ENCODE data around the gene HYAL1.

The HYAL1 gene

DNA sequence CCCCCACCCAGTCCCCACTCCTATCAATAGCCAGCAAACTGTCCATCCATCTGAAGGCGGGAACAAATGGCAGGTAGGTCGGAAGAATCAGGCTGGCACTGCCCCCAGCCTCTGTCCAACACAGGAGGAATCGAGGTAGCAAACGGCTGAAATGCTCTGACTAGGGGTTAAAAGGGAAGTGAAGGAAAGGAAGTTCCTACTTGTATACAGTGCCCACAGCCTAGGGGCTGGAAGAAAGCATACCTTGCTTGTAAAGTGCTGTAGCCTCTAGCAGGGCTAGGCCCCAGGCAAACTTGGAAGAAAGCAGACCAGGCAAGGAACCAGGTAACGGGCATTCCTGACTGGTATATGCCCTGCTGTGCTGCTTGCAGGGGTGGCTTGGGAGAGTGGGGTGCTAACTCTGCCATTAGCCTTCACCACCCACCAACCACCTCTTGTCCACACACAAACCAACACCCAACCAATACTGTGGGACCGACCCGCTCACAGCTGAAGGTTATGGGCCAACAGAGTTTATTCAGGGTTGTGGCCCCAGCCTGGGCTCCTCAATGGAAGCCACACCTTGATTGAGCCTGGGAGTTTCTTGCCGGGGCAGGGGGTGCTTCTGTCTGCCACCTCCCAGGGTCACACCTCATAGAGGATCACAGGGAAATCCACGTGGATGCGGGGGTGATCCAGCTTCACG is 22.3 kb upstream of the HYAL1 start:
- TF ChIP-seq, protein P1, sequence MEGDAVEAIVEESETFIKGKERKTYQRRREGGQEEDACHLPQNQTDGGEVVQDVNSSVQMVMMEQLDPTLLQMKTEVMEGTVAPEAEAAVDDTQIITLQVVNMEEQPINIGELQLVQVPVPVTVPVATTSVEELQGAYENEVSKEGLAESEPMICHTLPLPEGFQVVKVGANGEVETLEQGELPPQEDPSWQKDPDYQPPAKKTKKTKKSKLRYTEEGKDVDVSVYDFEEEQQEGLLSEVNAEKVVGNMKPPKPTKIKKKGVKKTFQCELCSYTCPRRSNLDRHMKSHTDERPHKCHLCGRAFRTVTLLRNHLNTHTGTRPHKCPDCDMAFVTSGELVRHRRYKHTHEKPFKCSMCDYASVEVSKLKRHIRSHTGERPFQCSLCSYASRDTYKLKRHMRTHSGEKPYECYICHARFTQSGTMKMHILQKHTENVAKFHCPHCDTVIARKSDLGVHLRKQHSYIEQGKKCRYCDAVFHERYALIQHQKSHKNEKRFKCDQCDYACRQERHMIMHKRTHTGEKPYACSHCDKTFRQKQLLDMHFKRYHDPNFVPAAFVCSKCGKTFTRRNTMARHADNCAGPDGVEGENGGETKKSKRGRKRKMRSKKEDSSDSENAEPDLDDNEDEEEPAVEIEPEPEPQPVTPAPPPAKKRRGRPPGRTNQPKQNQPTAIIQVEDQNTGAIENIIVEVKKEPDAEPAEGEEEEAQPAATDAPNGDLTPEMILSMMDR (IDR thresholded peaks at IDR 0.05; ENCODE audit: low read depth, low read length, missing control alignments), result no peak
- H3K4me3 ChIP-seq (replicated peaks; ENCODE audit: low read depth, low read length), result no peak overlapping the region
- DNase-seq (ENCODE audit: extremely low read depth, low read depth), result no peak

DNA sequence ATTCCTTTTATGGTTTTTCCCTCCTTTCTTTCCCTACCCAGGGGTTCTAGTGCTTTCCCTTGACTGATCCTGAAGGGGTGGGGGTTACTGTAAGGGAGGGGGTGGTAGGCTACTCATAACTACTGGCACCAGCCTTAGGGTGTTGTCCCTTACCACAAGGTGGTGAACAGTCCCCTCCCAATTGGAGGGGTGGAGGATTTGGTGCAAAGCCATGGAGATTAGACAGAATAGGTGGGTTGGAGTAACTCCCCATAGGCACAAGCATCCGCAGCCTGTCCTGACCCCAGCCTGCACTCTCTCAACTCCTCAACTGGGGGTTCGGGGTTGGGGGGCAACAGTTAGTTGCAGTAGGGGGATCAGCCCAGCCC is 21.7 kb upstream of the HYAL1 start:
- TF ChIP-seq, protein P1 (IDR thresholded peaks at IDR 0.05; ENCODE audit: low read depth, low read length, missing control alignments), result no peak
- H3K4me3 ChIP-seq (replicated peaks; ENCODE audit: low read depth, low read length), result no peak overlapping the region
- DNase-seq (ENCODE audit: extremely low read depth, low read depth), result no peak

DNA sequence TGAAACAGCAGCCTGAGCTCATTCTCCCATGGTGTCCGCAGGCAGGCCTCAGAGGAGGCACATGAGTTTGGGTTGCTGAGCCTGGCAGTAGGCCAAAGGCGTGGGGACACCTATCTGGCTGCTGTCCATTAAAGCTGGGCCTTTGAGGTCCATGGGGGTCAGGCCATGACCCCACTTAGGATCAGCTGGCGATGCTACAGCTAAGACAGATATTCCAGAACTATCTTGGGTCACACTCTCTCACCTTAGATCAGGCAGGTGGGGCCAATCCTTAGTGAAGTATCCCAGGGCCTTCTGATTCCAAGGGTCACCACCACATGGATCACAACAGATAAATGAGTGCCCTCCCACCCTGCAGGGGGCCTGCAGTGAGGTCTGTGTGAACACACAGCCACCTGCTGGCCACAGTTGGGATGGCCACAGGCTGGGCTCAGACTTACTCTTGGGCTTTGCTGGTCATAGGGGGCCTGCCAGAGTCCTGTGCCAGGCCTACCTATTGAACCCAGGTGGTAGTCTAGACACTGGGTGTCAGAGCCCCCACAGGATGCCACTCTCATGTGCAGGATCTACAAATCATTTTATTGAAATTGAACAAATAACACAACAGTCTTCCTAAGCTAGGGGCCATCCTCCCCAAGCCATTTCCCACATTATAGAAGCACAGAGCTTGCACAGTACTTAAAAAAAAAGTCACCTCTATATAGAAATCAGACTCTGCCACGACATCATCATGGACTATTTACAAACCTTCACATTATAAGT is 21.2 kb upstream of the HYAL1 start:
- H3K4me3 ChIP-seq (replicated peaks; ENCODE audit: low read depth, low read length), result no peak overlapping the region
- no peak for DNase-seq (ENCODE audit: extremely low read depth, low read depth)
- TF ChIP-seq, protein P1 (IDR thresholded peaks at IDR 0.05; ENCODE audit: low read depth, low read length, missing control alignments), result peak; percentile 89

DNA sequence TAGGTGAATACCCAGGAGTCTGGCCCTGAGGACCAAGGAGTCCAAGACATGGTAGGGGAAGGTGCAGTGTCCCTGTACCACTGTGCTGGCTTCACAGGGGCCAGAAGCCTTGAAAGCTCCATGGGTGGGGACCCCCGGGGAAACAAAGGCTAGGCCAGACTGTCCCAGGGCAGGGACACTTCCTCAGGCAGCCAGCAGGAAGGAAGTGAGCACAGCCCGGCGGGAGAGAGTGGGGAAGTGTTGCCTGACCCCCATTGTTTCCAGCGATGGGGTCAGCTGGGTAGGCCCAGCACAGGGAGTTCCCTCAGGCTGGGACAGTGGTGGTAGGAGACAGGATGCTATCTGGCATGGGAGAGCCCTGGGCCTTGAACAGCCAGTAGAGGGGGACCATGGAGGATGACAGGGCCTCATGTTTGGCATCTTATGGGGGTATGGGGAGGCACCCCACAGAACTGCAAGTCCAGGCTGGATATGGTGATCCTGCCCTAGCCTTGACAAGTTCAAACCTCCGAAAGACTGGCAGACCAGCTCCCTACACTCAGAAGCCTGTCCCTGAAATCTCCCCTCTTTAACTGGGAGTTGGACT is 20.3 kb upstream of the HYAL1 start:
- TF ChIP-seq, protein P1 (IDR thresholded peaks at IDR 0.05; ENCODE audit: low read depth, low read length, missing control alignments), result no peak
- DNase-seq (ENCODE audit: extremely low read depth, low read depth), result no peak
- no peak overlapping the region for H3K4me3 ChIP-seq (replicated peaks; ENCODE audit: low read depth, low read length)

DNA sequence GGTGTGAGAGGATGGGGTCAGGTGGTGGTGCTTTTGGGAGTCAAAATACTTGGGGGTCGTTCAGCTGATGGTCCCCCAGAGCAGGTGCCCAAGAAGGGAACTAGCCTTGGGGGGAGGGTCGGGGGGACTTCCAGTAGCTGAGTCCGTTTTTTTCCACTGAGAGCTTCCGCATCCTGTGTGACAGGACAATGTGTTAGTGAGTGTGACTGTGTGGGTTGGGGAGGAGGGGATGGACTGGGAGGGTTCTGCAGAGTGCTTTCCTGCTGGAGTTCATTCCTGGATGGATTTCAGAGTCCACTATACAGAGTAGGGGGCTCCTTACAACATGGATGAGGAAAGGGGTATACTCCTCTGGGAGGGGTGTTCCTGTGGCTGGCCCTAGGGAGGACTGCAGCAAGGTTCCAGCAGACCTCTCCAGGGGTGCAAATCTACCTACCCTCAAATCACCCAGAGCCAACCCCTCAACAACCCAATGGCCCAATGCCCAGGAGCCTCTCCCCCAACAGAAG is 19.8 kb upstream of the HYAL1 start:
- DNase-seq (ENCODE audit: extremely low read depth, low read depth), result no peak
- TF ChIP-seq, protein P1 (IDR thresholded peaks at IDR 0.05; ENCODE audit: low read depth, low read length, missing control alignments), result no peak
- H3K4me3 ChIP-seq (replicated peaks; ENCODE audit: low read depth, low read length), result no peak overlapping the region

DNA sequence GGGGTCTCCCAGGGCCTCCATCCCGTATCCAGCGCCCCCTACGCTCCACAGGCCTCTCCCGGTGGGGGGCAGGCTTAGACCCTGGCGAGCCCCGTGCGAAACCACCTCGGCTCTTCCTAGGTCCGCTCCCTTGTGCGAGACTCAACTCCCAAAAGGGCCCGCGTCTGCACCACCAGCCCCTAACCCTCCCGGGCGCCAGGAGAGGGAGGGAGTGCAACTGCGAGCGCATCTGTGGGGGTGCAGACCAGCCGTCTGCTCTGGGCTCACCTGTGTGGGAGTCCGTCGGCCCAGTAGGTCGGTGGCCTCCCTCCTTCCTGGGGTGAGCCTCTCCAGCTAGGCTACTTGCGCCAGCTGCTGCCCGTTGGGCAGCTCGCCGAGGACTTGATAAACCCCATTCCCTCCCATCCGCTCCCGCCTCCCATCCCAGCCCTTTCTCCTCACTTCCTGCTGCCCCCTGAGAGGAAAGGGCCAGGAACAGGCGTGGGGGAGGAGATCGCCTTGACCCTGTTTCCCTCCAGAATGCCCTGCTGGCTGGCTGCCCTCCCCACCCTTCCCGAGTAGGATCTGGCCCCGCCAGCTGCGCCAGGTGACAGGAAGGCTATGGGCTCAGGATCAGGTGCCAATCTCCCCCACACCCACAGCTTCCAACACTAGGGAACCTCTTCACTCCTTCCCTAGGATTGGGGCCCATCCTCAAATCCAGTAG is 19.2 kb upstream of the HYAL1 start, which contains the start of gene HYAL2:
Gene HYAL2, minus strand, starts transcription at position 360 of the 706 bp plus-strand sequence. CDS start 2,256 bp downstream, outside the sequence.
- no peak for DNase-seq (ENCODE audit: extremely low read depth, low read depth)
- peak within 1 kb of the TSS; percentile 86 for H3K4me3 ChIP-seq (replicated peaks; ENCODE audit: low read depth, low read length)
- TF ChIP-seq, protein P1 (IDR thresholded peaks at IDR 0.05; ENCODE audit: low read depth, low read length, missing control alignments), result no peak
